Neural crest cell (in vitro differentiated cells): ENCODE results near the gene USP13. TPM values are rescaled to one million over a fixed set of nuclear protein-coding genes. Genes with fewer than 3 reads are reported as not detected.

Experiments used
- DNase-seq: peaks from one replicate; pipeline ENCODE4 v3.0.0; 2021; ENCODE audit warnings: low read depth, mixed read lengths, low spot score
- H3K27ac Mint-ChIP-seq: one replicate; pipeline ENCODE4 v1.8.0; 2021; ENCODE audit warnings: mild to moderate bottlenecking, mixed read lengths; ENCODE audit not compliant: unreplicated experiment
- H3K27me3 Mint-ChIP-seq: 2 replicates; pipeline ENCODE4 v1.8.0; 2021; ENCODE audit warnings: low read depth, mild to moderate bottlenecking, mixed read lengths
- H3K36me3 Mint-ChIP-seq: 2 replicates; pipeline ENCODE4 v1.8.0; 2021; ENCODE audit warnings: low read depth, mild to moderate bottlenecking, mixed read lengths
- H3K4me1 Mint-ChIP-seq: 2 replicates; pipeline ENCODE4 v1.8.0; 2021; ENCODE audit warnings: mixed read lengths
- H3K4me3 Mint-ChIP-seq: one replicate; pipeline ENCODE4 v1.8.0; 2021; ENCODE audit warnings: mild to moderate bottlenecking, mixed read lengths
- H3K9me3 Mint-ChIP-seq: 2 replicates; pipeline ENCODE4 v1.8.0; 2021; ENCODE audit warnings: mixed read lengths
- total RNA-seq: library from RNA; stranded (reverse); gene quantifications from 2 replicates; pipeline ENCODE4 v1.2.1, GENCODE V29; 2021
- TF ChIP-seq, protein P1 (sequence below): fragments of 200-600 bp; sonication (generic); conservative IDR thresholded peaks from 2 replicates; pipeline ENCODE4 v1.5.0; 2021; ENCODE audit warnings: antibody characterized with exemption, mild to moderate bottlenecking

USP13 gene
- total RNA-seq, 1 donor from 2014 or later: 26.7 TPM

- no peaks in the 10 kb centered on the region for H3K9me3 Mint-ChIP-seq
- no peak overlapping the region for H3K27ac Mint-ChIP-seq
- H3K4me3 Mint-ChIP-seq: no peak overlapping the region
- no peak for DNase-seq
- peaks cover 2% of the 10 kb centered on the region for H3K27me3 Mint-ChIP-seq
- TF ChIP-seq, protein P1, sequence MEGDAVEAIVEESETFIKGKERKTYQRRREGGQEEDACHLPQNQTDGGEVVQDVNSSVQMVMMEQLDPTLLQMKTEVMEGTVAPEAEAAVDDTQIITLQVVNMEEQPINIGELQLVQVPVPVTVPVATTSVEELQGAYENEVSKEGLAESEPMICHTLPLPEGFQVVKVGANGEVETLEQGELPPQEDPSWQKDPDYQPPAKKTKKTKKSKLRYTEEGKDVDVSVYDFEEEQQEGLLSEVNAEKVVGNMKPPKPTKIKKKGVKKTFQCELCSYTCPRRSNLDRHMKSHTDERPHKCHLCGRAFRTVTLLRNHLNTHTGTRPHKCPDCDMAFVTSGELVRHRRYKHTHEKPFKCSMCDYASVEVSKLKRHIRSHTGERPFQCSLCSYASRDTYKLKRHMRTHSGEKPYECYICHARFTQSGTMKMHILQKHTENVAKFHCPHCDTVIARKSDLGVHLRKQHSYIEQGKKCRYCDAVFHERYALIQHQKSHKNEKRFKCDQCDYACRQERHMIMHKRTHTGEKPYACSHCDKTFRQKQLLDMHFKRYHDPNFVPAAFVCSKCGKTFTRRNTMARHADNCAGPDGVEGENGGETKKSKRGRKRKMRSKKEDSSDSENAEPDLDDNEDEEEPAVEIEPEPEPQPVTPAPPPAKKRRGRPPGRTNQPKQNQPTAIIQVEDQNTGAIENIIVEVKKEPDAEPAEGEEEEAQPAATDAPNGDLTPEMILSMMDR: no peak
- H3K4me1 Mint-ChIP-seq: no peaks in the 10 kb centered on the region
- H3K36me3 Mint-ChIP-seq: no peaks in the 10 kb centered on the region
Observed at GRCh38 chr3:179822296-179822695, 169.5 kb downstream of the USP13 start.

DNA sequence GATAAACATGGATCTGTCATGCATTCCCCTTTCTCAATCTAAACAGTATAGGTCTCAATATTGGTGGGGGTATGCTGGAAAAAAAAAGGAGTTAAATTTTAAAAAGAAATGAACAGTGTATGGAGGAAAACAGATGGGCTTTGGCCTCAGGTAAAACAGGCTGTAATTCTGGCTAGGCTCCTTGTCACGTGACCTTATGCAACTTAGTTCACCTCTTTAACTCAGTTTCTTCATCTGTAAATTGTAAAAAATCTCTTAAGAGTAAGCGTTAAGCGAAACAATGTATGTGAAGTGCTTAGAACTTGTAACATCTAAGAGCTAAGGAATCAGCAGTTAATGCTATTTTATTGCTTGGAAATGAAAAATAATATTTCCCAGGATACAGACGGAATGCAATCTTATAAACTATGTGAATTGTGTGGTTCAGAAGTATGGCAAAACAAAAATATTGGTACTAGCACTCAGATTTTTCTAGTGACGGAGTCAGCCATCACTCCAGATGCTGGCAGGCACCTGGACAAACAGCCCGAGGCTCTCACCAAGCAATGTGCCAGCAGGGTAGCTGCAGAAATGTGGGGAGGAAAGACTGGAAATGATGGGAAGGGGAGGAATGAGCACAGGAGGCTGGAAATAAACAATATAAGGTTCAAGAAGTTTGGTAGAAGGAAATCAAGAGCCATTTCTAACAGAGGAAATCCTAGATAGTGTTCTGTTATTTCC, 172.8 kb downstream of the USP13 start:
- Mint-ChIP-seq H3K9me3 (no peaks in the 10 kb centered on the region), H3K27ac (no peak overlapping the region), H3K27me3 (peaks cover 5% of the 10 kb centered on the region), H3K4me1 (no peaks in the 10 kb centered on the region), H3K36me3 (no peaks in the 10 kb centered on the region), H3K4me3 (no peak overlapping the region)
- TF ChIP-seq, protein P1: no peak
- DNase-seq: no peak

- no peak overlapping the region for H3K27ac Mint-ChIP-seq
- DNase-seq: no peak
- no peaks in the 10 kb centered on the region for H3K9me3 Mint-ChIP-seq
- TF ChIP-seq, protein P1: no peak
- H3K36me3 Mint-ChIP-seq: no peaks in the 10 kb centered on the region
- peaks cover 5% of the 10 kb centered on the region for H3K27me3 Mint-ChIP-seq
- H3K4me3 Mint-ChIP-seq: no peak overlapping the region
- no peaks in the 10 kb centered on the region for H3K4me1 Mint-ChIP-seq
Observed at GRCh38 chr3:179826247-179826637, 173.4 kb downstream of the USP13 start.

DNA sequence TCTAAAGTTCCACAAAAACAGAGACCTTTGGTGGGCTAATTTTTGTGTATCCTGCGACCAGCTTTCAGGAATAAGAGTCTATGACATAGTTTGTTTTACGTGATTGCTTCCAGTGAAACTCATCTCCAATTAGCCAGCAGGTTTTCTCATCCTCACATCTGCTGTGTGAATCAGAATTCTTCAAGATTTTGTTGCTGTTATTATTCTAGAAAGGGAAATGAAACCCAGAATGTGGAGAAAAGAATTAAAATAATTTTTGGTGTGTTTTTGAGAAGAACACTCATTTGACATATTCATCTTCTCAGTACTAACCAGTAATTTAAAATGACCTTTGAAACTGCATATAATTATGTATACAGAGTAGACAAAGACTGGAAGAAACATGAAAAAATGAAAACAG, 175.9 kb downstream of the USP13 start:
- Mint-ChIP-seq H3K27ac (no peak overlapping the region), H3K4me3 (no peak overlapping the region), H3K27me3 (peaks cover 8% of the 10 kb centered on the region), H3K36me3 (no peaks in the 10 kb centered on the region), H3K9me3 (no peaks in the 10 kb centered on the region), H3K4me1 (no peaks in the 10 kb centered on the region)
- DNase-seq: no peak
- TF ChIP-seq, protein P1: no peak

- no peak for DNase-seq
- peaks cover 8% of the 10 kb centered on the region for H3K27me3 Mint-ChIP-seq
- TF ChIP-seq, protein P1: no peak
- H3K4me1 Mint-ChIP-seq: no peaks in the 10 kb centered on the region
- no peak overlapping the region for H3K27ac Mint-ChIP-seq
- H3K9me3 Mint-ChIP-seq: no peaks in the 10 kb centered on the region
- no peak overlapping the region for H3K4me3 Mint-ChIP-seq
- no peaks in the 10 kb centered on the region for H3K36me3 Mint-ChIP-seq
Observed at GRCh38 chr3:179829401-179829800, 176.6 kb downstream of the USP13 start.
